ENCODE measurements around the gene GPC1. TPM values are rescaled to one million over a fixed set of nuclear protein-coding genes. Genes with fewer than 3 reads are reported as not detected.
A peak's percentile ranks its signal among the peaks of the same experiment; 100 is the strongest.

Gene GPC1
- polyA plus RNA-seq, 1 of the 3 experiments (the other 2 are of a cell fraction) = 65.5 TPM

DNA sequence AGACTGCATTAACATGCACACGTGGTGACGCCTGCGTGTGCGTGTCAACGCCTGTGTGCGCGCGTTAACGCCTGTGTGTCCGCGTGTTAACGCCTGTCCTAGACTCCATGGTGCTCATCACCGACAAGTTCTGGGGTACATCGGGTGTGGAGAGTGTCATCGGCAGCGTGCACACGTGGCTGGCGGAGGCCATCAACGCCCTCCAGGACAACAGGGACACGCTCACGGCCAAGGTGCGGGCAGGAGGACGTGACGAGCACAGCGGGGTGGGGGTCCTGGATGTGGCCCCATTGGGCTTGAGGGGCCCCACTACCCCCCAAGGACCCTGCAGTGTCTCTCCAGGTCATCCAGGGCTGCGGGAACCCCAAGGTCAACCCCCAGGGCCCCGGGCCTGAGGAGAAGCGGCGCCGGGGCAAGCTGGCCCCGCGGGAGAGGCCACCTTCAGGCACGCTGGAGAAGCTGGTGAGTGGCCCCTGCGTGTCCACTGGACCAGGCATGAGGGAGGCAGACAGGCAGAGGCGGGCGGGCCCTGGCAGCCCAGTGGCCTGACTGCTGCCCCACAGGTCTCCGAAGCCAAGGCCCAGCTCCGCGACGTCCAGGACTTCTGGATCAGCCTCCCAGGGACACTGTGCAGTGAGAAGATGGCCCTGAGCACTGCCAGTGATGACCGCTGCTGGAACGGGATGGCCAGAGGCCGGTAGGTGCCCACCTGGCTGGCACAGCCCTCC, 29.2 kb downstream of the GPC1 start:
- Histone ChIP-seq H3K9me2 (no peaks in the 10 kb centered on the region), H2AFZ (ENCODE audit: low read depth) (no peak overlapping the region), H3K27me3 (ENCODE audit: insufficient read depth) (no peaks in the 10 kb centered on the region), H3K9me3 (no peaks in the 10 kb centered on the region), H3K4me2 (no peak overlapping the region), H3K79me2 (ENCODE audit: insufficient read depth) (no peaks in the 10 kb centered on the region), H3K4me1 (ENCODE audit: control insufficient read depth in 1 of 2, insufficient read depth in 2 of 2, low read depth in 1 of 2, low read length in 1 of 2) (no peaks in the 10 kb centered on the region; a peak in 1 of 4 replicates), H3F3A (replicated peaks; ENCODE audit: insufficient read depth) (no peaks in the 10 kb centered on the region), H3K36me3 (replicated peaks in 1 of 2; ENCODE audit: control insufficient read depth in 1 of 2, insufficient read depth in 2 of 2, low read length in 1 of 2) (peaks cover 0 to 34% of the 10 kb centered on the region in 2 experiments), H3K9ac (no peak overlapping the region), H3K27ac (ENCODE audit: low read depth in 2 of 2, low read length in 1 of 2) (no peak overlapping the region), H4K20me1 (ENCODE audit: insufficient read depth) (no peaks in the 10 kb centered on the region), H3K4me3 (ENCODE audit: low read depth in 2 of 2, low read length in 1 of 2) (no peak overlapping the region)
- POLR2A ChIA-PET = no interaction called here
- TF ChIP-seq POLR2AphosphoS5 (IDR thresholded peaks at IDR 0.05; ENCODE audit: low read depth, low read length) = no peak
- TF ChIP-seq ELF1 (IDR thresholded peaks at IDR 0.05) = no peak
- no peak for TF ChIP-seq YY1 (IDR thresholded peaks at IDR 0.05; ENCODE audit: low read depth)
- no peak for TF ChIP-seq MEF2A (IDR thresholded peaks at IDR 0.05; ENCODE audit: borderline replicate concordance, low read depth)
- CTCF ChIA-PET = interaction anchor here (1.2 kb wide), 1 partner anchor 404 kb away, joined by 4 read pairs; no protein-coding TSS in a partner anchor
- over 99% methylated on average over 21 of the region's 43 CpGs for WGBS (ENCODE audit: low lambda C conversion rate)
- peak; percentile 8 for DNase-seq

DNA sequence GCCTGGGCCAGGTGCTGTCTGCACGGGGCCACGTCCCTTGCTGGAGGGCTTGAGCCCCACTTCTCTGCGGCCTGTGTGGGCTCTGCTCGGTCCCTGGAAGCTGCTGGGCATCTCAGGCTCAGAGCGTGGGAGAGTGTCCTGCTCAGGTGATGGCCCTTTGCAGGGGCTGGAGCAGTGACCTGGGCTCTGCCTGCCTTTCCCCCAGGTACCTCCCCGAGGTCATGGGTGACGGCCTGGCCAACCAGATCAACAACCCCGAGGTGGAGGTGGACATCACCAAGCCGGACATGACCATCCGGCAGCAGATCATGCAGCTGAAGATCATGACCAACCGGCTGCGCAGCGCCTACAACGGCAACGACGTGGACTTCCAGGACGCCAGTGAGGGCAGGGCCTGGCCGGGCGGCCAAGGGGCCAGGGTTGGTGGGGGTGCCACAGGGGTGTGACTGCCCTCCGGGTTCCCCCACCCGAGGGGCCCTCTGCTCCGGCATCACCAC, 29.9 kb downstream of the GPC1 start:
- H3K27me3 ChIP-seq (ENCODE audit: insufficient read depth) = no peaks in the 10 kb centered on the region
- no peak overlapping the region for H3K4me2 ChIP-seq
- H2AFZ ChIP-seq (ENCODE audit: low read depth) = no peak overlapping the region
- ChIA-PET POLR2A (no interaction called here), CTCF (interaction anchor here (1.2 kb wide), 1 partner anchor 404 kb away, joined by 4 read pairs; no protein-coding TSS in a partner anchor)
- no peaks in the 10 kb centered on the region for H3K79me2 ChIP-seq (ENCODE audit: insufficient read depth)
- TF ChIP-seq, protein P1, sequence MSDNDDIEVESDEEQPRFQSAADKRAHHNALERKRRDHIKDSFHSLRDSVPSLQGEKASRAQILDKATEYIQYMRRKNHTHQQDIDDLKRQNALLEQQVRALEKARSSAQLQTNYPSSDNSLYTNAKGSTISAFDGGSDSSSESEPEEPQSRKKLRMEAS (IDR thresholded peaks at IDR 0.05; ENCODE audit: low read depth) = no peak
- TF ChIP-seq FOXM1 (IDR thresholded peaks at IDR 0.05; ENCODE audit: low read depth) (no peak), RXRA (IDR thresholded peaks at IDR 0.05; ENCODE audit: borderline replicate concordance, low read depth) (no peak), RAD21 (IDR thresholded peaks at IDR 0.05; ENCODE audit: low read length) (no peak), RCOR1 (IDR thresholded peaks at IDR 0.05; ENCODE audit: low read length) (no peak), FOSL2 (IDR thresholded peaks at IDR 0.05; ENCODE audit: borderline replicate concordance, low read depth) (no peak), SMC3 (IDR thresholded peaks at IDR 0.05; ENCODE audit: low read depth, low read length) (no peak)
- TF ChIP-seq, protein P2, sequence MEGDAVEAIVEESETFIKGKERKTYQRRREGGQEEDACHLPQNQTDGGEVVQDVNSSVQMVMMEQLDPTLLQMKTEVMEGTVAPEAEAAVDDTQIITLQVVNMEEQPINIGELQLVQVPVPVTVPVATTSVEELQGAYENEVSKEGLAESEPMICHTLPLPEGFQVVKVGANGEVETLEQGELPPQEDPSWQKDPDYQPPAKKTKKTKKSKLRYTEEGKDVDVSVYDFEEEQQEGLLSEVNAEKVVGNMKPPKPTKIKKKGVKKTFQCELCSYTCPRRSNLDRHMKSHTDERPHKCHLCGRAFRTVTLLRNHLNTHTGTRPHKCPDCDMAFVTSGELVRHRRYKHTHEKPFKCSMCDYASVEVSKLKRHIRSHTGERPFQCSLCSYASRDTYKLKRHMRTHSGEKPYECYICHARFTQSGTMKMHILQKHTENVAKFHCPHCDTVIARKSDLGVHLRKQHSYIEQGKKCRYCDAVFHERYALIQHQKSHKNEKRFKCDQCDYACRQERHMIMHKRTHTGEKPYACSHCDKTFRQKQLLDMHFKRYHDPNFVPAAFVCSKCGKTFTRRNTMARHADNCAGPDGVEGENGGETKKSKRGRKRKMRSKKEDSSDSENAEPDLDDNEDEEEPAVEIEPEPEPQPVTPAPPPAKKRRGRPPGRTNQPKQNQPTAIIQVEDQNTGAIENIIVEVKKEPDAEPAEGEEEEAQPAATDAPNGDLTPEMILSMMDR (IDR thresholded peaks at IDR 0.05) = no peak
- TF ChIP-seq, protein P3, sequence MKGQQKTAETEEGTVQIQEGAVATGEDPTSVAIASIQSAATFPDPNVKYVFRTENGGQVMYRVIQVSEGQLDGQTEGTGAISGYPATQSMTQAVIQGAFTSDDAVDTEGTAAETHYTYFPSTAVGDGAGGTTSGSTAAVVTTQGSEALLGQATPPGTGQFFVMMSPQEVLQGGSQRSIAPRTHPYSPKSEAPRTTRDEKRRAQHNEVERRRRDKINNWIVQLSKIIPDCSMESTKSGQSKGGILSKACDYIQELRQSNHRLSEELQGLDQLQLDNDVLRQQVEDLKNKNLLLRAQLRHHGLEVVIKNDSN (IDR thresholded peaks at IDR 0.05; ENCODE audit: borderline replicate concordance, low read depth) = no peak
- no peak overlapping the region for H3K9ac ChIP-seq
- no peaks in the 10 kb centered on the region for H3F3A ChIP-seq (replicated peaks; ENCODE audit: insufficient read depth)
- H3K36me3 ChIP-seq (replicated peaks in 1 of 2; ENCODE audit: control insufficient read depth in 1 of 2, insufficient read depth in 2 of 2, low read length in 1 of 2) = peaks cover 0 to 34% of the 10 kb centered on the region in 2 experiments
- 97% methylated on average over 5 of the region's 22 CpGs for WGBS (ENCODE audit: low lambda C conversion rate)
- H3K9me3 ChIP-seq = no peaks in the 10 kb centered on the region
- H3K4me1 ChIP-seq (ENCODE audit: control insufficient read depth in 1 of 2, insufficient read depth in 2 of 2, low read depth in 1 of 2, low read length in 1 of 2) = no peaks in the 10 kb centered on the region; a peak in 1 of 4 replicates
- DNase-seq = no peak
- H3K9me2 ChIP-seq = no peaks in the 10 kb centered on the region
- H3K4me3 ChIP-seq (ENCODE audit: low read depth in 2 of 2, low read length in 1 of 2) = no peak overlapping the region
- no peak overlapping the region; a peak in 1 of 4 replicates for H3K27ac ChIP-seq (ENCODE audit: low read depth in 2 of 2, low read length in 1 of 2)
- H4K20me1 ChIP-seq (ENCODE audit: insufficient read depth) = no peaks in the 10 kb centered on the region

Measured in SK-N-SH (cell line).